Lung (tissue), 12 donors: ENCODE results near the gene HES5. TPM values are rescaled to one million over a fixed set of nuclear protein-coding genes. Genes with fewer than 3 reads are reported as not detected.

ENCODE experiments used
- ATAC-seq: fragments of 200-7000 bp; cut with Tn5 transposase; one replicate; pipeline ENCODE4 v1.9.1; 2020; ENCODE audit warnings: moderate number of reproducible peaks; ENCODE audit not compliant: insufficient read depth, low FRiP score
- DNase-seq, 3 donors: peaks; one replicate each; pipeline ENCODE4 v3.0.0-alpha.2; 2013 to 2017
- H3K27ac ChIP-seq, 2 donors: one replicate each; pipeline ENCODE4 v1.5.1; 2013; ENCODE audit warnings: mild to moderate bottlenecking in 2 of 2, moderate library complexity in 2 of 2, control low read depth in 1 of 2, inconsistent platforms in 1 of 2, low read depth in 1 of 2, low read length in 1 of 2
- H3K27me3 ChIP-seq, 3 donors: one replicate each; pipeline ENCODE4 v1.5.1; 2013; ENCODE audit warnings: low read length in 2 of 3; ENCODE audit not compliant: control insufficient read depth in 3 of 3, insufficient read depth in 3 of 3
- H3K36me3 ChIP-seq, 4 donors: one replicate each; pipeline ENCODE4 v1.5.1; 2013; ENCODE audit warnings: low read length in 4 of 4, mild to moderate bottlenecking in 1 of 4, moderate library complexity in 1 of 4; ENCODE audit not compliant: control insufficient read depth in 4 of 4, insufficient read depth in 4 of 4
- H3K4me1 ChIP-seq, 5 donors: one replicate each; pipeline ENCODE4 v1.5.1; 2013; ENCODE audit warnings: low read length in 5 of 5, mild to moderate bottlenecking in 2 of 5, moderate library complexity in 1 of 5; ENCODE audit not compliant: control insufficient read depth in 5 of 5, insufficient read depth in 5 of 5
- H3K4me3 ChIP-seq: one replicate; pipeline ENCODE4 v1.5.1; 2013; ENCODE audit warnings: mild to moderate bottlenecking, control low read depth, moderate library complexity
- H3K9ac ChIP-seq, 2 donors: one replicate each; pipeline ENCODE4 v1.5.1; 2013; ENCODE audit warnings: low read length in 2 of 2, control low read depth in 1 of 2; ENCODE audit not compliant: insufficient read depth in 1 of 2
- H3K9me3 ChIP-seq, 4 donors: one replicate each; pipeline ENCODE4 v1.5.1; 2013; ENCODE audit warnings: low read length in 3 of 4, mild to moderate bottlenecking in 1 of 4, moderate library complexity in 1 of 4; ENCODE audit not compliant: control insufficient read depth in 4 of 4, insufficient read depth in 3 of 4
- CTCF ChIP-seq: IDR thresholded peaks from 2 replicates; pipeline ENCODE4 v1.5.1; 2012; ENCODE audit warnings: mild to moderate bottlenecking; ENCODE audit errors: control extremely low read depth, extremely low read depth
- WGBS, 2 donors: extraction: QIAGEN DNeasy Blood & Tissue Kit; methylation state at CpG; one replicate each; pipeline ENCODE4 v1.1.7; 2013; 5-methylcytosine and 5-hydroxymethylcytosine counted together
- polyA plus RNA-seq, 2 donors: library from polyadenylated mRNA; stranded (reverse); fragments of 200-250 nt; gene quantifications; one replicate each; pipeline ENCODE4 v1.2.1, GENCODE V29; 2013
- total RNA-seq, 2 donors: library from RNA; depleted of rRNA in 1 of 2; stranded (reverse); fragments of >200 nt in 1 of 2; gene quantifications; one replicate each; pipeline ENCODE4 v1.2.1, GENCODE V29; 2014 to 2021
- donor health status: control.
- donor health status: control.
- donor health status: Bipolar disorder and iron deficiency.
- donor health status: healthy.
- donor health status: DM: yes; HTN: yes; CAD: no.

The HES5 gene
- total and polyA plus RNA-seq, 4 donors: 0.16 to 1.00 (median 0.36) TPM

- DNase-seq (no peak), ATAC-seq (no peak)
- Histone ChIP-seq H3K4me1 (peaks cover 0 to 5% (median 0%) of the 10 kb centered on the region in 5 donors), H3K27ac (no peak overlapping the region), H3K9ac (no peak overlapping the region), H3K4me3 (no peak overlapping the region), H3K9me3 (no peaks in the 10 kb centered on the region), H3K36me3 (peaks cover 0 to 45% (median 0%) of the 10 kb centered on the region in 4 donors), H3K27me3 (no peaks in the 10 kb centered on the region)
- TF ChIP-seq CTCF: no peak
- WGBS, 2 donors: 87% methylated on average over 20 of the region's 20 CpGs
Observed at GRCh38 chr1:2564006-2564814, 34.1 kb upstream of the HES5 start.

DNA sequence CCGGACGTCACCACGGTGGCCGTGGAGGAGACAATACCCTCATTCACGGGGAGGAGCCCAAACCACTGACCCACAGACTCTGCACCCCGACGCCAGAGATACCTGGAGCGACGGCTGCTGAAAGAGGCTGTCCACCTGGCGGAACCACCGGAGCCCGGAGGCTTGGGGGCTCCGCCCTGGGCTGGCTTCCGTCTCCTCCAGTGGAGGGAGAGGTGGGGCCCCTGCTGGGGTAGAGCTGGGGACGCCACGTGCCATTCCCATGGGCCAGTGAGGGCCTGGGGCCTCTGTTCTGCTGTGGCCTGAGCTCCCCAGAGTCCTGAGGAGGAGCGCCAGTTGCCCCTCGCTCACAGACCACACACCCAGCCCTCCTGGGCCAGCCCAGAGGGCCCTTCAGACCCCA, 33.1 kb upstream of the HES5 start:
- no peak for TF ChIP-seq CTCF
- no peak overlapping the region for H3K27ac ChIP-seq
- no peak overlapping the region for H3K4me3 ChIP-seq
- H3K36me3 ChIP-seq: peaks cover 0 to 53% (median 0%) of the 10 kb centered on the region in 4 donors
- no peaks in the 10 kb centered on the region for H3K9me3 ChIP-seq
- H3K4me1 ChIP-seq: peaks cover 0 to 13% (median 0%) of the 10 kb centered on the region in 5 donors
- no peak overlapping the region for H3K9ac ChIP-seq
- no peak for ATAC-seq
- DNase-seq: no peak
- no peaks in the 10 kb centered on the region for H3K27me3 ChIP-seq
- WGBS, 2 donors: 88 to 91% methylated on average over 17 to 18 of the region's 18 CpGs

DNA sequence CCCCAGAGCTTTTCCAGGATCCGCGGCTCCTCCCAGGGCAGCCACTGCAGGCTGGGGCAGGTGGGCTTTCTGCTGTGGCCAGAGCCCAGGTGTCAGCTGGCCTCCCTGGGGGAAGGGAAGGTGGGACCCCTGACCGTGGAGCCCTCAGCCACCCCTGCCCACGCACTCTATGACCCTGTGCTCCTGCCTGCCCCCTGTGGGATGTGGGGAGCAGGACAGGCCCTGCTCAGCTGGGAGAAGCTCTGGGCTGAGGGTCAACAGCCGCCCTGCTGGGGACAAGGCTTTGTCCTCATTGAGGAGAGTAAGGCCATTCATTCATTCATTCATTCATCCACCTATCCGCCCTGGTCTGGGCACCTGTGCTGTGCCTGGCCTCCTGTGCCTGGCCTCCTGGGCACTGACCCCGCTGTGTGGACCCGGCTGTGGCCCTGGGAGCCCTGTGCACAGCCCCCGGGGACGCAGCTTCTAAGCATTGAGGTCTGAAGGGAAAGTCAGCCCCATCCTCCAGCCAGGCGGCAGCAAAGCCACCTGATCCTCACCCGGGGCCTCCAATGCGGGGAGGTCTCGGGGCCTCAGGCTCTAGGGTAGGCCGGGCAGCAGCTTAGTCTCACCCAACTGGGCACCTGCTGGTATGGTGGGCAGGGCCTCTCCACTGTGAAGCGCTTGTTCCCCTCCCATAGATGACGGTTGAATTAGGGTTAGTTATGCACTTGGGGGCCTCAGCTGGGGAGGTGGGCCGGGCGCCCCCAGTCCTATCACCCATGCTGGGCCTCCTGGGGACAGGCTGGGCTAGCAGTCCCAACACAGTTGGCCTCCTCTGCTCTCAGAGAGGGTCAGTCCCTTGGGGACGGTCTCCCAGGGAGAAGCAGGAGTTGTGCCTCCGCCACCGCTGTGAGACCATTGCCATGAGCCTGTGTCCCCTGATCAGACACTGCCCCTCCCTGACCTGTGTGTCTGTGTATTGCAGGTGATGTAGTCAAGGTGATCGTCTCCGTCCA, 32.1 kb upstream of the HES5 start:
- TF ChIP-seq CTCF: no peak
- Histone ChIP-seq H3K36me3 (peaks cover 0 to 55% (median 0%) of the 10 kb centered on the region in 4 donors), H3K27ac (no peak overlapping the region), H3K9me3 (no peaks in the 10 kb centered on the region), H3K27me3 (no peaks in the 10 kb centered on the region), H3K9ac (no peak overlapping the region), H3K4me1 (peaks cover 0 to 19% (median under 1%) of the 10 kb centered on the region in 5 donors), H3K4me3 (no peak overlapping the region)
- DNase-seq (no peak), ATAC-seq (no peak)
- 95% methylated on average over 24 of the region's 24 CpGs for whole genome bisulfite sequencing, 2 donors
